Spleen (tissue), 11 donors: ENCODE data around the gene PLCB3. TPM values are rescaled to one million over a fixed set of nuclear protein-coding genes. Genes with fewer than 3 reads are reported as not detected.
A peak's percentile ranks its signal among the peaks of the same experiment; 100 is the strongest.

ENCODE experiments used
- DNase-seq: peaks from one replicate; pipeline ENCODE4 v3.0.0-alpha.2; 2020
- H3K27ac ChIP-seq, 8 donors: fragments of 200-600 bp; sonication (generic) in 7 of 8; 1 replicate in 4 of 8; 2 replicates in 4 of 8; pipeline versions ENCODE4 v1.5.0 to v1.8.0; 2016 to 2021; ENCODE audit warnings: inconsistent platforms in 4 of 8, mild to moderate bottlenecking in 4 of 8, moderate library complexity in 1 of 8
- H3K27me3 ChIP-seq, 7 donors: fragments of 200-600 bp; sonication (generic) in 6 of 7; replicated peaks in 1 of 7; 1 replicate in 4 of 7; 2 replicates in 3 of 7; pipeline versions ENCODE4 v1.5.0 to v1.8.0; 2016 to 2021; ENCODE audit warnings: inconsistent platforms in 3 of 7, mild to moderate bottlenecking in 1 of 7
- H3K36me3 ChIP-seq, 6 donors: fragments of 200-600 bp; sonication (generic) in 5 of 6; 1 replicate in 4 of 6; 2 replicates in 2 of 6; pipeline versions ENCODE4 v1.5.0 to v1.8.0; 2016 to 2021; ENCODE audit warnings: inconsistent platforms in 2 of 6
- H3K4me1 ChIP-seq, 6 donors: fragments of 200-600 bp; sonication (generic) in 5 of 6; 1 replicate in 3 of 6; 2 replicates in 3 of 6; pipeline versions ENCODE4 v1.5.0 to v1.8.0; 2016 to 2021; ENCODE audit warnings: inconsistent platforms in 3 of 6
- H3K4me3 ChIP-seq, 8 donors: fragments of 200-600 bp; sonication (generic) in 7 of 8; 1 replicate in 4 of 8; 2 replicates in 4 of 8; pipeline versions ENCODE4 v1.5.0 to v1.8.0; 2016 to 2021; ENCODE audit warnings: inconsistent platforms in 4 of 8, mild to moderate bottlenecking in 4 of 8, moderate library complexity in 2 of 8
- H3K9me3 ChIP-seq, 8 donors: fragments of 200-600 bp; sonication (generic) in 7 of 8; 1 replicate in 4 of 8; 2 replicates in 4 of 8; pipeline versions ENCODE4 v1.5.0 to v1.8.0; 2016 to 2021; ENCODE audit warnings: inconsistent platforms in 4 of 8
- CTCF ChIP-seq, 11 experiments: fragments of 200-600 bp in 7 of 11; fragments of 450-650 bp in 4 of 11; sonication (generic) in 4 of 11; IDR thresholded peaks in 8 of 11; conservative IDR thresholded peaks in 3 of 11; 1 replicate in 7 of 11; 2 replicates in 4 of 11; pipeline versions ENCODE4 v1.4.0 to v1.8.0; 2016 to 2021; ENCODE audit warnings: antibody characterized with exemption in 11 of 11, inconsistent platforms in 4 of 11, mild to moderate bottlenecking in 1 of 11
- POLR2A ChIP-seq, 3 donors: fragments of 450-650 bp; IDR thresholded peaks; one replicate each; pipeline ENCODE4 v1.5.1; 2017; ENCODE audit warnings: antibody characterized with exemption in 3 of 3, mild to moderate bottlenecking in 1 of 3
- POLR2AphosphoS5 ChIP-seq, 3 donors: sonication (generic); formaldehyde crosslinking; IDR thresholded peaks; one replicate each; pipeline ENCODE4 v1.5.1; 2017; ENCODE audit warnings: antibody characterized with exemption in 3 of 3
- WGBS, 5 donors: extraction: QIAGEN DNeasy Blood & Tissue Kit in 3 of 5; methylation state at CpG; one replicate each; pipeline versions ENCODE4 v1.1.5 to v1.1.7; 2013 to 2018; 5-methylcytosine and 5-hydroxymethylcytosine counted together
- intact Hi-C: fragments of 100-400 bp; cut with DNase I; formaldehyde crosslinking; loops from one replicate; pipeline ENCODE4 v1.15.0; 2023; ENCODE audit warnings: low total_unique reads
- polyA plus RNA-seq, 3 donors: library from polyadenylated mRNA; stranded (reverse); fragments of 200-250 nt; gene quantifications; one replicate each; pipeline ENCODE4 v1.2.1, GENCODE V29; 2013
- total RNA-seq, 7 donors: library from RNA; depleted of rRNA in 3 of 7; stranded (reverse); fragments of >200 nt in 3 of 7; fragmentation: NEBNext Ultra II Directional in 4 of 7; extraction: Animal tissue kit (Norgen Biotek cat#: 25700) in 4 of 7; gene quantifications; one replicate each; pipeline versions ENCODE4 v1.1.0 to v1.2.1, GENCODE V29; 2016 to 2021
- donor health status: healthy with polysubstance abuse.
- donor health status: DM: no; HTN: no; CAD: no; lungs with moderate emphysema.
- donor health status: DM: no; HTN: no; CAD: no.
- donor health status: Bipolar disorder and iron deficiency.
- donor health status: healthy.
- donor health status: DM: no; HTN: no; CAD: no.
- donor health status: DM: yes; HTN: yes; CAD: no.

The PLCB3 gene
- total and polyA plus RNA-seq, 10 donors = 3.8 to 28.3 (median 21.1) TPM

DNA sequence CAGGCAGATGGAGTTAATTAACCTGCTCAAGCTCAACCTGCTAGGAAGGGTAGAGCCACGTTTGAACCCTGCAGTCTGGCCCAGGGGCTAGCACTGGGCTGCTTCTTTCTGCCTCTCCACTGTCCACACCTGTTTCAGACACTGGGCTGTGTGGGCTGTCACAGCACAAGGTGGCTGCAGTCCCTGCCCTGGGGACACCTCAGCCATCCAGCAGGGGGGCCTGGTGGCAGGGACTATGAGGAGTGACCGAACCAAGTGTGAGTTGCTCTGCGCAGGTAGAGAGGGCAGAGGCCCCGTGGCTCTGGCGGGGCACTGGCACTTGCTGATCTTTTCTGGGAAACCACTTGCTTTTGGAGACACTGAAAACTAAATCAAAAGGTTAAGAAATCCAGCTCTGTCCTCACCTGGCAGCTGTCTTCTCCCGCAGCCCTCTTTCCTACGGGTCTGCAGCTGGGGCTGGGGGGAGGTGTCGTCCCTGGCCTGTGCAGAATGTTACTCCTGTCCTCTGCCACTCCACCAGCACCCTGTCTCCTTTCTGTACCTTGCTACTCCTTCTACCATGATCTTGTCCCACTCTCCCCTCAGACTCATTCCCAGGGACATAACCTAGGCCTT is 27.4 kb downstream of the PLCB3 start:
- Histone ChIP-seq H3K4me3 (no peak overlapping the region), H3K27me3 (no peaks in the 10 kb centered on the region), H3K4me1 (peaks cover 3 to 30% (median 12%) of the 10 kb centered on the region in 6 donors), H3K36me3 (peaks cover 0 to 72% (median 20%) of the 10 kb centered on the region in 6 donors), H3K9me3 (no peaks in the 10 kb centered on the region), H3K27ac (no peak overlapping the region)
- WGBS, 5 donors = 90 to 95% (median 94%) methylated on average over 8 of the region's 8 CpGs
- TF ChIP-seq POLR2AphosphoS5 (IDR thresholded peaks at IDR 0.05) (no peak), POLR2A (IDR thresholded peaks at IDR 0.05) (no peak), CTCF (IDR thresholded peaks at IDR 0.05 in 8 of 11, conservative IDR thresholded peaks at IDR 0.05 in 3 of 11) (no peak)
- intact Hi-C loops = no loop called here
- DNase-seq = no peak

GRCh38 chr11:64281957-64282770 is 30.8 kb downstream of the PLCB3 start:
- peaks cover 0 to 51% (median 13%) of the 10 kb centered on the region in 6 donors for H3K36me3 ChIP-seq
- no peaks in the 10 kb centered on the region for H3K27me3 ChIP-seq
- no peaks in the 10 kb centered on the region for H3K9me3 ChIP-seq
- no peak overlapping the region for H3K4me3 ChIP-seq
- peaks cover 15 to 48% (median 31%) of the 10 kb centered on the region in 6 donors for H3K4me1 ChIP-seq
- no peak overlapping the region for H3K27ac ChIP-seq
- DNase-seq = no peak
- intact Hi-C loops = no loop called here
- TF ChIP-seq POLR2A (IDR thresholded peaks at IDR 0.05) (no peak), POLR2AphosphoS5 (IDR thresholded peaks at IDR 0.05) (no peak)
- WGBS, 5 donors = 92 to 98% (median 96%) methylated on average over 22 of the region's 22 CpGs

GRCh38 chr11:64283092-64283491 is 31.8 kb downstream of the PLCB3 start:
- 84 to 96% (median 96%) methylated on average over 3 of the region's 3 CpGs for WGBS, 5 donors

More at GRCh38 chr11:64283092-64283491, 31.8 kb downstream of the PLCB3 start:
- TF ChIP-seq CTCF (IDR thresholded peaks at IDR 0.05 in 8 of 11, conservative IDR thresholded peaks at IDR 0.05 in 3 of 11) = no peak
- no peak for TF ChIP-seq POLR2A (IDR thresholded peaks at IDR 0.05)
- TF ChIP-seq POLR2AphosphoS5 (IDR thresholded peaks at IDR 0.05) = no peak
- intact Hi-C loops = no loop called here
- Histone ChIP-seq H3K4me1 (peaks cover 15 to 54% (median 34%) of the 10 kb centered on the region in 6 donors), H3K27me3 (no peaks in the 10 kb centered on the region), H3K27ac (peak overlapping the region in 1 of 8 donors; percentile 100), H3K9me3 (no peaks in the 10 kb centered on the region), H3K36me3 (peaks cover 0 to 47% (median 7%) of the 10 kb centered on the region in 6 donors), H3K4me3 (peak overlapping the region in 2 of 8 donors; percentile 82 to 89)
- no peak for DNase-seq
